Stimulated activated naive CD8-positive, alpha-beta T cell treated with anti-CD3 and anti-CD28 coated beads, Interleukin-15, amount 100 ng/mL, for 72 hours (primary cell): ENCODE measurements around the gene PLA2G4E.

ENCODE experiments used
- ATAC-seq: fragments of 150-1000 bp; cut with Tn5 transposase; 2 replicates; pipeline ENCODE4 v1.10.0; 2021; ENCODE audit warnings: mild to moderate bottlenecking, moderate library complexity
- DNase-seq, 2 donors: peaks; one replicate each; pipeline ENCODE4 v3.0.0; 2021 to 2022
- H3K27ac Mint-ChIP-seq, 2 donors: one replicate each; pipeline ENCODE4 v1.8.0; 2022; ENCODE audit warnings: mild to moderate bottlenecking in 2 of 2, mixed read lengths in 2 of 2, moderate library complexity in 2 of 2
- H3K27me3 Mint-ChIP-seq: one replicate; pipeline ENCODE4 v1.8.0; 2022; ENCODE audit warnings: mixed read lengths
- H3K4me1 Mint-ChIP-seq: one replicate; pipeline ENCODE4 v1.8.0; 2022; ENCODE audit warnings: mild to moderate bottlenecking, mixed read lengths
- H3K4me3 Mint-ChIP-seq, 2 donors: one replicate each; pipeline ENCODE4 v1.8.0; 2022; ENCODE audit warnings: mild to moderate bottlenecking in 2 of 2, mixed read lengths in 2 of 2, moderate library complexity in 1 of 2
- H3K9me3 Mint-ChIP-seq, 2 donors: one replicate each; pipeline ENCODE4 v1.8.0; 2022; ENCODE audit warnings: mixed read lengths in 2 of 2

The PLA2G4E gene

DNA sequence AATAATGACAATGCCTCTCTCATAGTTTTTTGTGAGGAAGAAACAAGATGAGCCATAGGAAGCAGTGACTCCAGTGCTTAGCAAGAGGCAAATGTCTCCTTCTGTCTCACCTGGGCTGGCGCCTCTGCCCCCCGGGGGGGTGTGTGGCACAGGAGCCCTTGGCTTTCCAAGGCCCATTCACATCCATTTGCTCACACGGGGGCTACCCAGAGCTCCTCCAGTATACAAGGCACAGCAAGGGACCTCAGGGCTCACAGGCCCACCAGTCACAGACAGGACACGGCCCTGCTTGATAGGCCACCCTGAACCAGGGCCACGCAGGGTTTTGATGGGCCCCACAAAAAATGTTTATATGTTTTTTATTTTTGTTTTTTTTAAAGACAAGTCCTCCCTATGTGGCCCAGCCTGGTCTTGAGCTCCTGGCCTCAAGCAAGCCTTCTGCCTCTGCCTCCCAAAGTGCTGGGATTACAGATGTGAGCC lies 26.6 kb downstream of the PLA2G4E start:
- Mint-ChIP-seq H3K9me3 (no peaks in the 10 kb centered on the region), H3K4me1 (no peaks in the 10 kb centered on the region), H3K27me3 (no peaks in the 10 kb centered on the region), H3K27ac (no peak overlapping the region), H3K4me3 (no peak overlapping the region)
- DNase-seq (no peak), ATAC-seq (no peak)

DNA sequence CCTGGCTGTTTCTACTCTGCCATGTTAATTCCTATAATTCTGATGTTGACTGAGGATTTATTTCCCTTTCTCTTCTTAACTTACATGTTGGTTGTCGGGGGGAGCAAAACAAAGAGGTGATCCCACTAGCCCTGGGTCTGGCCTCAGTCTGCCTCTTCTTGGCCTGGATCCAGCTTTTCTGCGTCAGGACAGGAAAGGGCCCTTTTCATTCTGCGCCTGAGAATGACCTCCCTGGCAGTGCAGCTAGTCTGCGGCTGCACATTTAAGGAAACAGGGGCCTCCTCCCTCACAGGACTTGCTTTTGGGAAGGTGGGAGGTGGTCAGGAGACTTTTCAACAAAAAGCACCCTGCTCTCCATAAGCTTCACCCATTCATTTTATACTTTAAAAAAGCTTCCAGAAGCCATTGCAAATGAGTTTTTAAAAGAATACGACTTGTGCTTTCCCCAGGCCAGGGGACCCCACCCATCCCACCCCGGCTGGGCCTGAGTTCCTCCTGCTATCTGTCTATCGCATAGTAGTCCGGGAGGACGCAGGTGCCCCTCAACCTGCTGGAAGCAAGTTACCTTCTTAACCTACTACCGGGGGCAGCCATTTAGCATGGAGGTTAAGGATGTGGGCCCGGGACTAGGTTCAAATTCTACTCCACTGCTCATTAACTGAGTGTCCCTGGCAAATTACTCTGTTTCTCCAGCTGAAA lies 27.2 kb downstream of the PLA2G4E start:
- no peak overlapping the region for H3K4me3 Mint-ChIP-seq
- H3K27me3 Mint-ChIP-seq: no peaks in the 10 kb centered on the region
- H3K27ac Mint-ChIP-seq: no peak overlapping the region
- H3K4me1 Mint-ChIP-seq: no peaks in the 10 kb centered on the region
- DNase-seq: no peak
- no peak for ATAC-seq
- no peaks in the 10 kb centered on the region for H3K9me3 Mint-ChIP-seq

- Mint-ChIP-seq H3K9me3 (no peaks in the 10 kb centered on the region), H3K4me1 (no peaks in the 10 kb centered on the region), H3K27ac (peak overlapping the region in 1 of 2 donors; percentile 25), H3K4me3 (no peak overlapping the region), H3K27me3 (no peaks in the 10 kb centered on the region)
- ATAC-seq: no peak
- no peak for DNase-seq
Measured at GRCh38 chr15:41992803-41993190, 28.0 kb downstream of the PLA2G4E start.

DNA sequence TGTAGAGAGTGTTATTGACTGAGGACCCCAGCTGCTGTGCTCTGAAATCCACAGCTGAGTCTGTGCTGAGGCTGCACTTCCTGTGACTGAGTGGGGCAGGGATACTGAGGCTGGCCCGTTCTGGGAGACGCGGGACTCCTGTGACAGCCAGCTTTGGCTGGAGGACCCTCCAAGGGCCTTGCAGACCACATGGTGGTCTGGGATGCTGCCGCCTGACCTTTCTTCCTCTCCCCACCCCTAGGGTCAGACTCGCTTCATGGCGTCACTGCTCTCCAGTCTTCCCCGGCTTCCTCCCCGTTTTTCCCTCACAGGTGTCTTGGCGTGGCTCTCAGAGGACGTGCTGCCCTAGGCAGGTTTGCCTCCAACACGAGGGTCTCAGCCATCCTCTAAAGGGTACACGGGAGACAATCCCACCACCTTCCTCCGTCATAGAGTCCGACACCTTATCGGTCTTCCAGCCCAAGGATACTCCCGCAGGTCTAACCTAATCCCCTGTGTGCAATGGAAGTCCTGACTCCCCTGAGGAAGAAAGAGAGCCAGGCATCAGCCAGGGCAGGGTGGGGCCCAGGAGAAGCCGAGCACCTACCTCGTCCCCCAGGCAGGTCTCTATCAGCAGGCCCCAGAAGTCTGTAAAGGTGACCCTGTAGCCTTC lies 28.6 kb downstream of the PLA2G4E start:
- Mint-ChIP-seq H3K27ac (no peak overlapping the region), H3K4me3 (no peak overlapping the region), H3K4me1 (no peaks in the 10 kb centered on the region), H3K27me3 (no peaks in the 10 kb centered on the region), H3K9me3 (no peaks in the 10 kb centered on the region)
- ATAC-seq: no peak
- DNase-seq: no peak

- no peaks in the 10 kb centered on the region for H3K4me1 Mint-ChIP-seq
- DNase-seq: no peak
- H3K9me3 Mint-ChIP-seq: no peaks in the 10 kb centered on the region
- no peak overlapping the region for H3K4me3 Mint-ChIP-seq
- H3K27ac Mint-ChIP-seq: no peak overlapping the region
- H3K27me3 Mint-ChIP-seq: no peaks in the 10 kb centered on the region
- ATAC-seq: no peak
Measured at GRCh38 chr15:41990691-41991090, 30.2 kb downstream of the PLA2G4E start.

GRCh38 chr15:41990243-41990605 lies 30.6 kb downstream of the PLA2G4E start:
- Mint-ChIP-seq H3K4me3 (no peak overlapping the region), H3K9me3 (no peaks in the 10 kb centered on the region), H3K4me1 (no peaks in the 10 kb centered on the region), H3K27me3 (no peaks in the 10 kb centered on the region), H3K27ac (no peak overlapping the region)
- DNase-seq (no peak), ATAC-seq (no peak)

DNA sequence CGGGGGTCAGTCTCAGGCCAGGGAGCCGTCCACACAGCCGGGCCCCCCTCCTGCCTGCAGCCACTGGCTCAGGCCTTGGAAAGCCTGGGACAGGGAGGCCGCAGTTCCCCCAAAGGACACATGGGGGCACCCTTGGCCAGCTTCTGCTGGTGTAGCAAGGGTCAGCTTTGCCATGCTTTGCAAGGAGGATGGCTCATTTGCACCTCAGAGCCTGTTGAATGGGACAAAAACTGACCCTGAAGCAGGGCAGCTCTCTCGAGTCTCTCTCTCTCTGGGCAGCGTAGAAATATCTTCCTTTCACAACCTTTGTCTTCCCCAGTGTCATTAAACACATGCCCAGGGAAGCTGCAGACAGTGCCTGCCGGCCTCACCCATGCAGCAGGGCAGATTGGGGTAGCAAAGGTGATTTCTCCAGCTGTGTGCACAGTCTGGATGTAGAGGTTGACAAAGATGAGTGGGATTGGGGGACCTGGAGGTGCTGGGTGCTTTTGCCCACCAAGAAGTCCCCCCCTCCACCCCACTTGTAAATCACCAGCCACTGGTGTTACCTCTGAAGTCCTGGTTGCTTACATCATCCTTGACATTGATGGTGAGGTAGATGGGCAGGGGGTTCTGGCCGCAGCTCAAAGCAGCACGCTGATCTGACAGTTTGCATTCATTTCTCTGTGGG lies 31.1 kb downstream of the PLA2G4E start:
- Mint-ChIP-seq H3K4me1 (no peaks in the 10 kb centered on the region), H3K27me3 (no peaks in the 10 kb centered on the region), H3K9me3 (no peaks in the 10 kb centered on the region), H3K4me3 (no peak overlapping the region), H3K27ac (no peak overlapping the region)
- DNase-seq: peak; percentile 82 to 83
- ATAC-seq: peak; percentile 92

DNA sequence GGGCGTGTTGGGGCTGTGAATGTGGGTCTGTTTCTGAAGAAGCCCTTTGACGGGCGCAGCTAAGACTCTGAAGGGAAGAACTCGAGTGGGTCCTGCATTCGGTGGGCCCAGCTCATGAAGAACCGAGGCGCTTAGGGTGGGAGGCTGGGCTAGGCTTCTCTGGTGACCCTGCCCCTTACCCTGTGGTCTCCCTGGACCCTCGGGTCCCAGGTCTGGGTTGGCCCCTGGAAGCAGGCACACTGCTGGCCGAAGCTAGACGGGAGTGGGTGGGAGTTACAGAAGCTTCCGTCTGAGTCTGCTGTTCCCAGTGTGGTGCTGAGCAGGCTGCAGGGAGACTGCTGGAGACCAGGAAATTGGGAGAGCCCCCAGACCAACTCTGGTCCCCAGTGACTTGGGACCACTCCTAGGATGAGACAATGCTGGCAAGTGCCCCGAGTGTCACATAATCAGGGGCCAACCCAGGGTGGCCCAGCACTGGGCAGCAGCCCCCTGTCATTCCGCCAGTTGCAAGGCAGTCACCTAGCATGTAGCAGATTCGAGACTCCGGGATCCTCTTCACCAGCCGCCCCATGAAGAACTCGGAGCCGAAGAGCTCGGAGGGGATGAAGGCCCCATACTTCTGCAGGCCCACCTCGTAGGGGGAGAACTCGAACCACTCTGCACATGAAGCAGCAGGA lies 31.8 kb downstream of the PLA2G4E start:
- no peaks in the 10 kb centered on the region for H3K27me3 Mint-ChIP-seq

GRCh38 chr15:41987925-41988275 lies 32.9 kb downstream of the PLA2G4E start:
- no peaks in the 10 kb centered on the region for H3K4me1 Mint-ChIP-seq
- H3K27ac Mint-ChIP-seq: no peak overlapping the region
- DNase-seq: no peak
- no peak overlapping the region for H3K4me3 Mint-ChIP-seq
- no peak for ATAC-seq
- no peaks in the 10 kb centered on the region for H3K27me3 Mint-ChIP-seq
- no peaks in the 10 kb centered on the region for H3K9me3 Mint-ChIP-seq

More for the DNA sequence above, 31.8 kb downstream of the PLA2G4E start:
- Mint-ChIP-seq H3K4me1 (no peaks in the 10 kb centered on the region), H3K27ac (no peak overlapping the region), H3K9me3 (no peaks in the 10 kb centered on the region), H3K4me3 (no peak overlapping the region)
- no peak for ATAC-seq
- DNase-seq: no peak

GRCh38 chr15:41987246-41987924 lies 33.5 kb downstream of the PLA2G4E start:
- H3K9me3 Mint-ChIP-seq: no peaks in the 10 kb centered on the region
- H3K4me1 Mint-ChIP-seq: no peaks in the 10 kb centered on the region
- no peaks in the 10 kb centered on the region for H3K27me3 Mint-ChIP-seq
- DNase-seq (no peak), ATAC-seq (no peak)
- H3K27ac Mint-ChIP-seq: no peak overlapping the region
- H3K4me3 Mint-ChIP-seq: no peak overlapping the region

- Mint-ChIP-seq H3K9me3 (no peaks in the 10 kb centered on the region), H3K27ac (no peak overlapping the region), H3K4me1 (peaks cover 10% of the 10 kb centered on the region), H3K27me3 (no peaks in the 10 kb centered on the region), H3K4me3 (no peak overlapping the region)
- ATAC-seq (no peak), DNase-seq (no peak)
Measured at GRCh38 chr15:41985236-41986160, 35.3 kb downstream of the PLA2G4E start.

GRCh38 chr15:41984622-41985021 lies 36.2 kb downstream of the PLA2G4E start:
- no peak for ATAC-seq
- no peak overlapping the region for H3K4me3 Mint-ChIP-seq
- no peaks in the 10 kb centered on the region for H3K9me3 Mint-ChIP-seq
- no peak for DNase-seq
- peaks cover 10% of the 10 kb centered on the region for H3K4me1 Mint-ChIP-seq
- H3K27ac Mint-ChIP-seq: no peak overlapping the region
- H3K27me3 Mint-ChIP-seq: no peaks in the 10 kb centered on the region

DNA sequence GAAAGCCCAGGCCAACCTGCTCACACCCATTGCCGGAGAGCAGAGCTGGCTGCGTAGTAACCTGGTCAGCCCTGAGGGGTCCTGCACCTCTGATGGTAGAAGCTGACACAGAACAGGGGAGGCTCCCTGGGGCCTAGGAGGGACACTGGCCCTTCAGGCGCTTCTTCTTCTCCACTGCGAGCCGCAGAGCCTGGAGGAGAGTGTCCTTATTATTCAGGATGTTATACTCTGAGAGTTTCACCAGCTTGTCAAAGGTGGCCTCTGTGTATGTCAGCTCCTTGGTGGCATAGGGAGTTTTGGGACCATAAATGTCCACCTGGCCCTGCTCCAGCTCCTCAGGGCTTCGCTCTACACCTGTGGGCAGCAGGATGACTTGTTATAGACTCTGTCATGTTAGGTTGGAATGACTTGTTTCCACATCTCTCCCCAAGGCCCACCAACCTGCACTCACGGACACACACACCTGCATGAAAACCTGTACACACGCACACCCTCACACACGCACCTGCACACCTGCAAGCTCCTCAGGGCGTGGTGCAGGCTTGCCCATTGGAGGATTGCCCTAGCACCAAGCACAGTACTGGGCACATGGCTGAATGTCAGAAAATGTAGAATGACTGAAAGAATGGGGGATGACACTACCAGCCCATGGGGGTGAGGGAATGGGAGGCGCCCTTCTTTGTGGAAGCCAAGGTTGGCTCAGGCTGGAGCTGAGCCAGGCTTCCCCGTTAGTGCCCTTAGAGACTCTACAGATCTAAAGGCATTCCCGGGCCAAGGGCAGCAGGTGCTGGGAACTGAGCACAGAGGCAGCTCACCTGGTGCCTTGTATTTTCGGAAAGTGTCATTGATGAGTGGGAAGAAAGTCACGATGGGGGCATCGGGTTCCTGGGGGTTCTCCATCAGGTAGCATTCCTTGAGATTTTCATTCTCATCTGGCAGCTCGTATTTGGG lies 36.9 kb downstream of the PLA2G4E start:
- DNase-seq (no peak), ATAC-seq (no peak)
- Mint-ChIP-seq H3K27me3 (no peaks in the 10 kb centered on the region), H3K9me3 (no peaks in the 10 kb centered on the region), H3K27ac (no peak overlapping the region), H3K4me3 (no peak overlapping the region), H3K4me1 (peaks cover 10% of the 10 kb centered on the region)

GRCh38 chr15:41983221-41983620 lies 37.6 kb downstream of the PLA2G4E start:
- H3K27me3 Mint-ChIP-seq: no peaks in the 10 kb centered on the region
- DNase-seq: no peak
- ATAC-seq: no peak
- H3K4me3 Mint-ChIP-seq: no peak overlapping the region
- H3K9me3 Mint-ChIP-seq: no peaks in the 10 kb centered on the region
- peaks cover 10% of the 10 kb centered on the region for H3K4me1 Mint-ChIP-seq
- H3K27ac Mint-ChIP-seq: no peak overlapping the region
